Frontal cortex (tissue), 4 donors: ENCODE data around the gene TCF19. TPM values are rescaled to one million over a fixed set of nuclear protein-coding genes. Genes with fewer than 3 reads are reported as not detected.

Source experiments
- DNase-seq, 2 donors: peaks; one replicate each; pipeline ENCODE4 v3.0.0; 2012; ENCODE audit warnings: low spot score in 2 of 2
- FAIRE-seq: peaks from 2 replicates; lab custom pipeline; 2012; peaks lifted over from hg19 to GRCh38; lab: Jason Lieb, UNC
- total RNA-seq: library from RNA; depleted of rRNA; stranded (reverse); fragments of >200 nt; gene quantifications from one replicate; pipeline ENCODE4 v1.2.3, GENCODE V29; 2014
- donor health status: control.
- donor health status: control.
- donor health status: control.

The TCF19 gene
- total RNA-seq, 1 donor from 2014 or later, result 2.0 TPM

- DNase-seq (no peak), FAIRE-seq (no peak)
Observed at GRCh38 chr6:31126396-31127175, 31.8 kb upstream of the TCF19 start.

- DNase-seq, result peak in 1 of 2 donors; percentile 67
- no peak for FAIRE-seq
Observed at GRCh38 chr6:31128093-31128676, 30.2 kb upstream of the TCF19 start.

GRCh38 chr6:31129130-31129529, 29.3 kb upstream of the TCF19 start:
- FAIRE-seq, result no peak
- no peak for DNase-seq

DNA sequence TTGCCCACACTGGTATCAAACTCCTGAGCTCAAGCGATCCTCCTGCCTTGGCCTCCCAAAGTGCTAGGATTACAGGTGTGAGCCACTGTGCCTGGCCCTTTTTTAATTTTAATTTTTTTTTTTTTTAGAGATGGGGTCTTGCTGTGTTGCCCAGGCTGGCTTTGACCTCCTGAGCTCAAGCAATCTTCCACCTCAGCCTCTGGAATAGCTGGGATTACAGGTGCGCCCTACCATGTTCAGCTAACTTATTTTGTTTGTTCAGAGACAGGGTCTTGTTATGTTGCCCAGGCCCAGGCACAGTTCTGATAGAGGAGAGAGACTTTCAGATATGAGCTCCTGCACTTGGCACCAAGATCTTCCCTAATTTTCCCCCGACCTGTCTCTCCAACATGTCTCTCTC, 27.6 kb upstream of the TCF19 start:
- FAIRE-seq (no peak), DNase-seq (no peak)

DNA sequence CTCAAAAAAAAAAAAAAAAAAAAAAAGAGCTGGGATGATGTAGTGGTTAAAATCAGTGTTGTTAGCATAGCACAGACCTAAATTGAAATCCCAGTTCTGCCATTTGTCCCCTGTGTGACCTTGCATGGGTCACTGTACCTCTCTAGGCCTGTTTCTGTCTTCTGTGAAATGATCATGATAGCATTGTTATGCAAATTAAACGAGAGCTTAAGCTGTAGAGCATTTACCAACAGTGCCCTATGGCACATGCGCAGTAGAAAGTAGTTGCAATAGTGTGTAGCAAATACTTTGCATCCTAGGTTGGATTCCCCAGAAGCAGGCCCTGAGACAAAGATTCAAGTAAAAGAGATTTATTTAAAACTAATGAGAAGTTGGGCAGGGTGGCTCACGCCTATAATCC, 26.8 kb upstream of the TCF19 start:
- FAIRE-seq, result no peak

DNA sequence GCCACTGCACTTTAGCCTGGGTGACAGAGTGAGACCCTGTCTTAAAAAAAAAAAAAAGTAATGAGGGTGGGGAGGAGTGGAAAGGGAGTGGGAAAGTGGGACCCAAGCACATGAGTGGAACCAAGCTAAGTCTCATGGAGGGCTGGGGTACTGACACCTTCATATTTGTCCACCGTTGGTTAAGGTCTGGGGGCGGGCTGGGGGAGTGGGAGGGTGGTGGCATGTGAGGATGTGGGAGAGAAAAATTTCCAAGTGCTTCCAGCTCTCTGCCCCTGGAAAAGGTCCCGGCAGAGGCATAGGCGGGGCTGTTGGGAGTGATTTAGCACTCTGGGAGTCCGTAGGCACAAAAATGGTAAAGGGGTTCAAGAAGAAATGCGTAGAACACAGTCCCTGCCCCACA, 25.6 kb upstream of the TCF19 start:
- DNase-seq (no peak), FAIRE-seq (no peak)

More for the DNA sequence above, 26.8 kb upstream of the TCF19 start:
- DNase-seq, result no peak

- FAIRE-seq, result no peak
- no peak for DNase-seq
Observed at GRCh38 chr6:31135710-31136109, 22.7 kb upstream of the TCF19 start.

DNA sequence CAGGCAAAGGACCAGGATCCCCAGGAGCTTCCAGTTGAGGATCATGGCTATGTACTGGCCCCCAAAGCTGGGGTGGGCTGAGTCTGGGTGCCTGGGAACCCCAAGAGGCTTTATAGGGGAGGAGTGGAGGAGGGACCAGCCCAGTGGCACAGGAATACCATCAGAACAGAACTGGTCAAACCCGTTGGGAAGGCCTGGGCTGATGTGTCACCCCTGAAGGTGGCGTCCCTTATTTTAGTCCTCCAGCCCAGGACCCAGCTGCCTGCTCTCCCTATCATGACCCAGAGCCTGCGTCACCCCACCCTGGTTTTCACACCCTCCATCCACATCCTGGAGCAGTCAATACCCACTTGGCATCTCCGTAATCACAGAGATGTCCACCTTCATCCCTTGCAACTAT, 19.4 kb upstream of the TCF19 start, which contains the start of gene PSORS1C2:
TSS of gene PSORS1C2 (minus strand) at position 85 of the 400 bp plus-strand sequence. CDS start at position 45, 40 bp downstream.
- no peak for DNase-seq
- no peak for FAIRE-seq

- FAIRE-seq (no peak), DNase-seq (no peak)
Observed at GRCh38 chr6:31139599-31139998, 18.8 kb upstream of the TCF19 start.

- no peak for DNase-seq
- FAIRE-seq, result no peak
Observed at GRCh38 chr6:31140643-31141042, 17.7 kb upstream of the TCF19 start.

GRCh38 chr6:31142361-31142761, 16.0 kb upstream of the TCF19 start:
- no peak for FAIRE-seq
- no peak for DNase-seq

DNA sequence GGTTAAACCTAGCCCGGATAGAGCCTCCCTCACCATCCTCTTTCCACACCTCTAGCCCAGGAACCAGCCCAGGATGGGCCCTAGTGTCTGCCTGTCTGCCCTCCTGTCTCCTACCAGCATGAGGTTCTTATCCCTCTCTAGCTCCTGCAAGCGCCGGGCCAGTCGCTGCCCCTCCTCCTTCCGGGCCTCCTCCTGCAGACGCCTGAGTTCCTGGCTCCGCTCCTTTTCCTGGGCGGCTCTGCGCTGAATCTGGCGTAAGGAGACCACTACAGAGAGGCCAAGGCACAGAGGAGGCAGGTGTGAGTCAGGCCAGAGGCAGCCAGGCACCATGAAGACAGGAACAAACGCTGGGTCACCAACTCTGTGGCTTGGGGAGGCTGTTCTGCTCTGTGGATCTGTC, 15.2 kb upstream of the TCF19 start:
- DNase-seq, result no peak
- no peak for FAIRE-seq

- FAIRE-seq (no peak), DNase-seq (no peak)
Observed at GRCh38 chr6:31144296-31144969, 14.0 kb upstream of the TCF19 start.

- DNase-seq (no peak), FAIRE-seq (no peak)
Observed at GRCh38 chr6:31144970-31145340, 13.4 kb upstream of the TCF19 start.

GRCh38 chr6:31145386-31145785, 13.0 kb upstream of the TCF19 start:
- no peak for FAIRE-seq
- DNase-seq, result no peak

GRCh38 chr6:31149827-31150447, 8.5 kb upstream of the TCF19 start:
- FAIRE-seq, result no peak
- no peak for DNase-seq

GRCh38 chr6:31152781-31153180, 5.6 kb upstream of the TCF19 start:
- DNase-seq (no peak), FAIRE-seq (no peak)

GRCh38 chr6:31154436-31154835, 4.0 kb upstream of the TCF19 start:
- FAIRE-seq (no peak), DNase-seq (no peak)

DNA sequence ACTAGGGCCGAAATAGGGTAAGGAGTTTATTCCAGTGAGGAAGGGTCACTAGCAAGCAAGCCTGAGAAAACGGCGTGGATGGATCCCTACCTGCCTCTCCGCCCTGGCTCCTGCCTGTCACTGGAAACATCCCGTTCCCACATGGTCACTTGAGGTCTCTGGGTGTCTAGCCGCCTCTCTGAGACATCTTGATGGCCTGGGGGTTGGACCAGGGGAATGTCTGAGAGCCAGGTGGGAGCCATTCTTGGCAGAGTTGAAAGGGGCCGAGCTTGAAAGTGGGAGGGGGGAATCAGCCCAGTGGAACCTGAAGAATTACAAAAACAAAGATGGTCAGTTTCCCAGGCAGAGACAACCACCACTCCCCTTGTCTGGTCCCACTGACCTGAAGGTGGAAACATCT, 1.7 kb upstream of the TCF19 start:
- DNase-seq, result no peak
- no peak for FAIRE-seq

GRCh38 chr6:31157513-31158139, 763 bp upstream of the TCF19 start, which contains the start of gene CCHCR1:
CCHCR1 (minus strand) TSS chr6:31157802; CDS start chr6:31157600, 202 bp downstream.
- DNase-seq (peak; percentile 41 to 50), FAIRE-seq (no peak)
